Prostate gland (tissue), 2 donors: ENCODE data around the gene SRMS. TPM values are rescaled to one million over a fixed set of nuclear protein-coding genes. Genes with fewer than 3 reads are reported as not detected.
"Not testable (repeated sequence)": the region's sequence is repeated elsewhere in the genome, so short reads cannot be mapped to it uniquely, and the experiment has no call there.

Source experiments
- DNase-seq: peaks from one replicate; pipeline ENCODE4 v3.0.0-alpha.2; 2019; ENCODE audit warnings: low spot score
- H3K27ac ChIP-seq, 2 donors: fragments of 200-600 bp; sonication (generic); 2 replicates each; pipeline ENCODE4 v1.5.1; 2017 to 2019
- H3K27me3 ChIP-seq: fragments of 200-600 bp; sonication (generic); replicated peaks from 2 replicates; pipeline ENCODE4 v1.5.1; 2019; ENCODE audit not compliant: insufficient read depth
- H3K36me3 ChIP-seq, 2 donors: fragments of 200-600 bp; sonication (generic); 1 replicate in 1 of 2; 2 replicates in 1 of 2; pipeline versions ENCODE4 v1.5.1 to v1.8.1; 2017 to 2019
- H3K4me1 ChIP-seq: fragments of 200-600 bp; sonication (generic); replicated peaks from 2 replicates; pipeline ENCODE4 v1.5.1; 2019
- H3K4me3 ChIP-seq, 2 donors: fragments of 200-600 bp; sonication (generic); 2 replicates each; pipeline ENCODE4 v1.5.1; 2017 to 2019
- H3K9me3 ChIP-seq: fragments of 200-600 bp; sonication (generic); 2 replicates; pipeline ENCODE4 v1.5.1; 2017
- CTCF ChIP-seq, 4 experiments: fragments of 200-600 bp in 2 of 4; fragments of 450-650 bp in 2 of 4; sonication (generic) in 2 of 4; IDR thresholded peaks; 1 replicate in 3 of 4; 2 replicates in 1 of 4; pipeline ENCODE4 v1.5.1; 2016 to 2019; ENCODE audit warnings: antibody characterized with exemption in 4 of 4, mild to moderate bottlenecking in 2 of 4, moderate library complexity in 2 of 4
- POLR2A ChIP-seq: fragments of 450-650 bp; IDR thresholded peaks from one replicate; pipeline ENCODE4 v1.6.1; 2016; ENCODE audit warnings: antibody characterized with exemption, mild to moderate bottlenecking
- POLR2AphosphoS5 ChIP-seq: sonication (generic); formaldehyde crosslinking; IDR thresholded peaks from one replicate; pipeline ENCODE4 v1.6.1; 2017; ENCODE audit warnings: antibody characterized with exemption
- WGBS: methylation state at CpG from one replicate; pipeline ENCODE4 v1.1.5; 2018; 5-methylcytosine and 5-hydroxymethylcytosine counted together
- intact Hi-C: fragments of 100-400 bp; cut with DNase I; formaldehyde crosslinking; loops from one replicate; pipeline ENCODE4 v1.14.2; 2022
- total RNA-seq, 2 donors: library from RNA; depleted of rRNA; stranded (reverse); fragments of >200 nt; gene quantifications; one replicate each; pipeline ENCODE4 v1.1.0, GENCODE V29; 2016

The SRMS gene
- total RNA-seq, 2 donors from 2014 or later = 0.34 to 1.6 TPM

GRCh38 chr20:63562461-63563224, 15.1 kb upstream of the SRMS start:
- H3K9me3 ChIP-seq = no peaks in the 10 kb centered on the region
- no peaks in the 10 kb centered on the region for H3K27me3 ChIP-seq
- peaks cover 4 to 5% of the 10 kb centered on the region in 2 donors for H3K36me3 ChIP-seq
- no peak for DNase-seq
- TF ChIP-seq POLR2AphosphoS5 (no peak), POLR2A (no peak), CTCF (IDR thresholded peaks at IDR 0.05) (no peak)
- no peak overlapping the region for H3K27ac ChIP-seq
- intact Hi-C loops = no loop called here
- no peak overlapping the region for H3K4me3 ChIP-seq
- H3K4me1 ChIP-seq = no peaks in the 10 kb centered on the region
- WGBS = 95% methylated on average over 50 of the region's 54 CpGs

- Histone ChIP-seq H3K27me3 (no peaks in the 10 kb centered on the region), H3K9me3 (no peaks in the 10 kb centered on the region), H3K4me3 (no peak overlapping the region), H3K36me3 (peaks cover 4 to 5% of the 10 kb centered on the region in 2 donors), H3K4me1 (no peaks in the 10 kb centered on the region), H3K27ac (no peak overlapping the region)
- DNase-seq = no peak
- TF ChIP-seq CTCF (IDR thresholded peaks at IDR 0.05) (no peak), POLR2A (no peak), POLR2AphosphoS5 (no peak)
- WGBS = 92% methylated on average over 32 of the region's 36 CpGs
- intact Hi-C loops = no loop called here
Measured at GRCh38 chr20:63561624-63562396, 14.3 kb upstream of the SRMS start.

- Histone ChIP-seq H3K9me3 (no peaks in the 10 kb centered on the region), H3K27ac (no peak overlapping the region), H3K4me3 (no peak overlapping the region), H3K27me3 (no peaks in the 10 kb centered on the region), H3K4me1 (no peaks in the 10 kb centered on the region), H3K36me3 (peaks cover 4 to 5% of the 10 kb centered on the region in 2 donors)
- TF ChIP-seq CTCF (IDR thresholded peaks at IDR 0.05) (no peak), POLR2AphosphoS5 (no peak), POLR2A (no peak)
- no peak for DNase-seq
- 89% methylated on average over 26 of the region's 26 CpGs for WGBS
- intact Hi-C loops = no loop called here
Measured at GRCh38 chr20:63560856-63561609, 13.5 kb upstream of the SRMS start.

GRCh38 chr20:63560333-63560805, 12.8 kb upstream of the SRMS start:
- H3K4me1 ChIP-seq = no peaks in the 10 kb centered on the region
- H3K36me3 ChIP-seq = peaks cover 4 to 5% of the 10 kb centered on the region in 2 donors
- no peak for DNase-seq
- intact Hi-C loops = no loop called here
- H3K9me3 ChIP-seq = no peaks in the 10 kb centered on the region
- H3K4me3 ChIP-seq = no peak overlapping the region
- no peaks in the 10 kb centered on the region for H3K27me3 ChIP-seq
- no peak for TF ChIP-seq POLR2AphosphoS5
- TF ChIP-seq CTCF (IDR thresholded peaks at IDR 0.05) = no peak
- TF ChIP-seq POLR2A = no peak
- 96% methylated on average over 16 of the region's 16 CpGs for WGBS
- H3K27ac ChIP-seq = no peak overlapping the region

GRCh38 chr20:63559485-63560332, 12.2 kb upstream of the SRMS start:
- DNase-seq, H3K4me3 ChIP-seq, H3K9me3 ChIP-seq, H3K4me1 ChIP-seq, H3K27ac ChIP-seq, H3K27me3 ChIP-seq, H3K36me3 ChIP-seq, intact Hi-C loops: not testable (repeated sequence)
- 91% methylated on average over 29 of the region's 31 CpGs for whole genome bisulfite sequencing
